GM12878 (cell line): ENCODE data around the gene PPARA. TPM values are rescaled to one million over a fixed set of nuclear protein-coding genes. Genes with fewer than 3 reads are reported as not detected.

Experiments
- ATAC-seq: fragments of 200-7000 bp; cut with Tn5 transposase; 3 replicates; pipeline ENCODE4 v1.9.1; 2020; ENCODE audit warnings: mild to moderate bottlenecking, moderate library complexity
- BruUV-seq: library from RNA; stranded (reverse); fragments of 400-500 nt; replicated peaks from 2 replicates; lab custom pipeline; 2021; lab: Mats Ljungman, UMichigan
- CTCF ChIA-PET: fragments of 300-600 bp; sonication (Branson Sonifier 250); formaldehyde crosslinking; extraction: SDS; loops from one replicate; lab custom pipeline; 2021; ENCODE audit warnings: inconsistent platforms; lab: Yijun Ruan, JAX
- POLR2A ChIA-PET: fragments of 350-600 bp; formaldehyde crosslinking; extraction: SDS; loops from one replicate; lab custom pipeline; 2021; ENCODE audit warnings: inconsistent platforms; lab: Charles Lee
- RAD21 ChIA-PET: fragments of 300-600 bp; sonication (Branson Sonifier 250); formaldehyde crosslinking; loops from one replicate; lab custom pipeline; 2023; ENCODE audit warnings: antibody characterized with exemption; ENCODE audit not compliant: unreplicated experiment; lab: Charles Lee
- SMC1A ChIA-PET: fragments of 300-600 bp; sonication (Branson Sonifier 250); formaldehyde crosslinking; loops from one replicate; lab custom pipeline; 2023; ENCODE audit not compliant: unreplicated experiment, uncharacterized antibody; lab: Charles Lee
- DNase-seq: peaks from one replicate; pipeline ENCODE4 v3.0.0-alpha.2; 2011; ENCODE audit warnings: low read depth, low spot score
- FAIRE-seq: peaks from 3 replicates; lab custom pipeline; 2011; peaks lifted over from hg19 to GRCh38; lab: Jason Lieb, UNC
- H2AFZ ChIP-seq: 2 replicates; pipeline ENCODE4 v1.6.0; 2011; ENCODE audit warnings: low read depth, low read length, control low read depth; ENCODE audit not compliant: control insufficient read depth
- H3K27ac ChIP-seq: 2 replicates; pipeline ENCODE4 v1.5.1; 2011; ENCODE audit warnings: control low read depth; ENCODE audit not compliant: control insufficient read depth, insufficient read depth
- H3K27me3 ChIP-seq, 2 experiments: replicated peaks in 1 of 2; 2 replicates each; pipeline versions ENCODE4 v1.6.0 to v1.6.1; 2011; ENCODE audit warnings: low read length in 1 of 2; ENCODE audit not compliant: control insufficient read depth in 2 of 2, insufficient read depth in 2 of 2
- H3K36me3 ChIP-seq, 2 experiments: 2 replicates each; pipeline ENCODE4 v1.5.1; 2011; ENCODE audit warnings: low read length in 1 of 2; ENCODE audit not compliant: control insufficient read depth in 2 of 2, insufficient read depth in 2 of 2
- H3K4me1 ChIP-seq: 2 replicates; pipeline ENCODE4 v1.6.1; 2011; ENCODE audit warnings: mild to moderate bottlenecking, low read length, moderate library complexity, mixed read lengths; ENCODE audit not compliant: control insufficient read depth, insufficient read depth
- H3K4me2 ChIP-seq: 2 replicates; pipeline ENCODE4 v1.6.0; 2011; ENCODE audit warnings: control low read depth; ENCODE audit not compliant: control insufficient read depth, insufficient read depth
- H3K4me3 ChIP-seq: fragments of 200-600 bp; sonication (generic); 2 replicates; pipeline ENCODE4 v1.5.1; 2016
- H3K79me2 ChIP-seq: 2 replicates; pipeline ENCODE4 v1.6.0; 2011; ENCODE audit warnings: low read length; ENCODE audit not compliant: control insufficient read depth, insufficient read depth
- H3K9ac ChIP-seq: 2 replicates; pipeline ENCODE4 v1.8.0; 2011; ENCODE audit warnings: low read length, control low read depth, mixed read lengths; ENCODE audit not compliant: control insufficient read depth, insufficient read depth
- H3K9me3 ChIP-seq: replicated peaks from 3 replicates; pipeline ENCODE4 v1.5.1; 2011; ENCODE audit warnings: mild to moderate bottlenecking, low read length; ENCODE audit not compliant: control insufficient read depth, insufficient read depth
- H4K20me1 ChIP-seq: 2 replicates; pipeline ENCODE4 v1.6.0; 2011; ENCODE audit not compliant: control insufficient read depth, insufficient read depth
- BMI1 ChIP-seq: fragments of 450-650 bp; IDR thresholded peaks from 2 replicates; pipeline ENCODE4 v1.6.1; 2016; ENCODE audit warnings: mild to moderate bottlenecking, moderate library complexity, borderline replicate concordance
- BRCA1 ChIP-seq: IDR thresholded peaks from 2 replicates; pipeline ENCODE4 v1.6.1; 2011; ENCODE audit warnings: low read depth, low read length, improper control_type of control experiment
- E4F1 ChIP-seq: fragments of 450-650 bp; IDR thresholded peaks from 2 replicates; pipeline ENCODE4 v1.6.1; 2018; ENCODE audit warnings: borderline replicate concordance, mild to moderate bottlenecking; ENCODE audit not compliant: partially characterized antibody
- EED ChIP-seq: sonication (generic); IDR thresholded peaks from 2 replicates; pipeline ENCODE4 v1.6.1; 2016; ENCODE audit warnings: antibody characterized with exemption, low read depth
- IRF3 ChIP-seq: fragments of 450-650 bp; IDR thresholded peaks from 2 replicates; pipeline ENCODE4 v1.6.1; 2014; ENCODE audit warnings: mild to moderate bottlenecking
- NBN ChIP-seq: fragments of 450-650 bp; IDR thresholded peaks from 2 replicates; pipeline ENCODE4 v1.6.1; 2016
- NFYB ChIP-seq: IDR thresholded peaks from 2 replicates; pipeline ENCODE4 v1.6.1; 2011; ENCODE audit warnings: low read depth, mild to moderate bottlenecking, low read length, improper control_type of control experiment, moderate library complexity; ENCODE audit not compliant: insufficient read depth
- RCOR1 ChIP-seq: conservative IDR thresholded peaks from 2 replicates; pipeline ENCODE4 v1.6.1; 2012; ENCODE audit warnings: low read depth, low read length, improper control_type of control experiment
- ZBTB40 ChIP-seq: fragments of 450-650 bp; IDR thresholded peaks from 2 replicates; pipeline ENCODE4 v1.6.1; 2016; ENCODE audit warnings: mild to moderate bottlenecking, moderate library complexity, borderline replicate concordance
- WGBS: methylation state at CpG from one replicate; pipeline ENCODE4 v1.1.6; 2016; ENCODE audit warnings: low lambda C conversion rate; ENCODE audit not compliant: insufficient replicate concordance, insufficient coverage; ENCODE audit errors: missing lambda C conversion rate; 5-methylcytosine and 5-hydroxymethylcytosine counted together
- in situ Hi-C: fragments of 300-500 bp; cut with MboI; formaldehyde crosslinking; loops from 9 replicates; pipeline ENCODE4 v1.14.3; 2018; ENCODE audit warnings: mixed read lengths
- intact Hi-C: fragments of 100-400 bp; cut with micrococcal nuclease; formaldehyde crosslinking; loops from one replicate; pipeline ENCODE4 v1.14.2; 2022; ENCODE audit not compliant: unreplicated experiment
- polyA plus RNA-seq, 11 experiments: library from polyadenylated mRNA; depleted of rRNA in 4 of 11; unstranded in 6 of 11; stranded (reverse) in 5 of 11; fragments of >200 nt; fragmentation: Nextera tagmentation in 4 of 11; fragmentation: Illumina TruSeq in 1 of 11; extraction: Ambion mirVana in 4 of 11; extraction: Trizol in 1 of 11; gene quantifications; 1 replicate in 1 of 11; 2 replicates in 10 of 11; pipeline versions ENCODE4 v1.2.1 to v1.2.3, GENCODE V29; 2011 to 2016; ENCODE audit warnings: inconsistent platforms in 2 of 11, missing spikeins in 2 of 11, low read depth in 1 of 11
- total RNA-seq, 4 experiments: library from RNA; depleted of rRNA in 3 of 4; stranded (reverse); fragments of >200 nt in 3 of 4; fragmentation: Illumina TruSeq in 1 of 4; extraction: Trizol in 1 of 4; gene quantifications; 2 replicates each; pipeline versions ENCODE4 v1.2.1 to v1.2.3, GENCODE V29; 2013 to 2021
- TF ChIP-seq, protein P1 (sequence below): IDR thresholded peaks from 2 replicates; pipeline ENCODE4 v1.6.1; 2011; ENCODE audit warnings: borderline replicate concordance, low read depth, mild to moderate bottlenecking, moderate library complexity, mixed read lengths, low read length; ENCODE audit not compliant: insufficient read depth; ENCODE audit errors: extremely low read length

Gene PPARA
- total and polyA plus RNA-seq, 10 of the 15 experiments (the other 5 are each of a cell fraction or from before 2014, with no cell fraction given), result 0.72 to 10.4 (median 4.6) TPM

GRCh38 chr22:46135611-46136485 is 14.5 kb upstream of the PPARA start (continued):
- no peak for TF ChIP-seq ZBTB40

DNA sequence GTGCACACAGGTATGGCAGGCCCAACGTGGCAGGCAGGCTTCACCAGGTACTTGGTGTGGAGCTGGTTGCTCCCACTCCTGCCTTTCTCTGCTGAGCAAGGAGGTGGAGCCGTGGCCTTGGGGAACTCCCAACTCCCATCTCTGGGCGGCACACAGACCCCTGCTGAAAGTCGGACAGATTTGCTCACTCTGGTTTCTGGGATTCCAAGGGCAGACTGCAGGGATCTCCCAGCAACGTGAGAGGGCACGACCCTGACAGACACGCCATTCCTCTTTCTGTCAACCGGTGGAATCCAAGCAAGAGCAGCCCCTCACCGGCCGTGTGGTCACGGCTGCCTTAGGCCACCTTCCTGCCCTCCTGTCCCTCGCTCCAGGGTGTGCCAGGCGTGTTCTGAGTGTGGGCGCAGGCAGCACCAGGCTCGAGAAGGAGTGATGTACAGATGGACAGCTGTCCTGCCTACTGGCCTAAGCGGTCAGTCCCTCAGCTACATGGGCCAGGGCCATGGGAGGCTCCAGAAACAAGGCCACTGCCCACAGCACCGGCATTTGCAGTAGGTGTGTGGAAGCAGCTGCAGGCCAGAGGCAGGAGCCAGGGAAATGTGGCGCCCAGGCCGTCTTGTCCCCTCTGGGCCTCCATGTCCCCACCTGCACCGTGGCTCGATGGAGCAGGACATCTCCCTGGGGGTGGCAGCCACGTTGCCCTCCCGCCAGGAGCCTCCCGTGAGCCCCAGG is 13.7 kb upstream of the PPARA start:
- no peak for DNase-seq
- POLR2A ChIA-PET, result no interaction called here
- SMC1A ChIA-PET, result no interaction called here
- Histone ChIP-seq H2AFZ (no peak overlapping the region), H3K27ac (no peak overlapping the region), H3K4me2 (no peak overlapping the region), H3K9ac (no peak overlapping the region), H4K20me1 (no peaks in the 10 kb centered on the region), H3K79me2 (no peaks in the 10 kb centered on the region), H3K4me3 (no peak overlapping the region), H3K36me3 (no peaks in the 10 kb centered on the region), H3K9me3 (no peaks in the 10 kb centered on the region), H3K27me3 (no peaks in the 10 kb centered on the region), H3K4me1 (peaks cover 2% of the 10 kb centered on the region; the same call in 1 of the 2 replicates)
- ATAC-seq, result no peak
- intact Hi-C loops (no loop called here), in situ Hi-C loops (no loop called here)
- BruUV-seq, result no TSS peak
- 69% methylated on average over 24 of the region's 24 CpGs for WGBS
- RAD21 ChIA-PET, result no interaction called here
- FAIRE-seq, result no peak
- CTCF ChIA-PET, result no interaction called here
- TF ChIP-seq EED (no peak), RCOR1 (no peak), NBN (no peak), BRCA1 (no peak), NFYB (no peak), BMI1 (no peak), E4F1 (no peak), IRF3 (no peak)
- TF ChIP-seq, protein P1, sequence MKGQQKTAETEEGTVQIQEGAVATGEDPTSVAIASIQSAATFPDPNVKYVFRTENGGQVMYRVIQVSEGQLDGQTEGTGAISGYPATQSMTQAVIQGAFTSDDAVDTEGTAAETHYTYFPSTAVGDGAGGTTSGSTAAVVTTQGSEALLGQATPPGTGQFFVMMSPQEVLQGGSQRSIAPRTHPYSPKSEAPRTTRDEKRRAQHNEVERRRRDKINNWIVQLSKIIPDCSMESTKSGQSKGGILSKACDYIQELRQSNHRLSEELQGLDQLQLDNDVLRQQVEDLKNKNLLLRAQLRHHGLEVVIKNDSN, result no peak
